Head of caudate nucleus (tissue), 42 donors: ENCODE measurements around the gene INSYN2B.
"Not testable (repeated sequence)": the region's sequence is repeated elsewhere in the genome, so short reads cannot be mapped to it uniquely, and the experiment has no call there.

ENCODE experiments used
- DNase-seq, 42 donors: peaks; one replicate each; pipeline versions ENCODE4 v3.0.0 to v3.0.0-alpha.2; 2020 to 2021; ENCODE audit warnings: mixed read lengths in 7 of 42
- intact Hi-C: fragments of 100-400 bp; cut with DNase I; formaldehyde crosslinking; loops from one replicate; pipeline ENCODE4 v1.15.0; 2022

INSYN2B gene

GRCh38 chr5:169834540-169834939 lies 145.8 kb downstream of the INSYN2B start:
- intact Hi-C loops, result loop anchor here (10.0 kb wide), 1 partner anchor 60 kb away; no protein-coding TSS in a partner anchor

GRCh38 chr5:169833681-169834292 lies 146.5 kb downstream of the INSYN2B start:
- DNase-seq, result not testable (repeated sequence)
- intact Hi-C loops, result loop anchor here (10.0 kb wide), 1 partner anchor 59 kb away; no protein-coding TSS in a partner anchor

More at GRCh38 chr5:169834540-169834939, 145.8 kb downstream of the INSYN2B start:
- DNase-seq, result not testable (repeated sequence)

- intact Hi-C loops, result loop anchor here (10.0 kb wide), 1 partner anchor 58 kb away; no protein-coding TSS in a partner anchor
- no peak for DNase-seq
Observed at GRCh38 chr5:169832845-169833244, 147.4 kb downstream of the INSYN2B start.

GRCh38 chr5:169832304-169832703 lies 148.0 kb downstream of the INSYN2B start:
- intact Hi-C loops, result loop anchor here (10.0 kb wide), 1 partner anchor 58 kb away; no protein-coding TSS in a partner anchor
- DNase-seq, result no peak

- DNase-seq, result no peak
- intact Hi-C loops, result loop anchor here (10.0 kb wide), 1 partner anchor 57 kb away; no protein-coding TSS in a partner anchor
Observed at GRCh38 chr5:169831331-169831730, 149.0 kb downstream of the INSYN2B start.

- intact Hi-C loops, result no loop called here
- no peak for DNase-seq
Observed at GRCh38 chr5:169828385-169828784, 151.9 kb downstream of the INSYN2B start.

GRCh38 chr5:169827769-169828168 lies 152.5 kb downstream of the INSYN2B start:
- no peak for DNase-seq

GRCh38 chr5:169826618-169827017 lies 153.7 kb downstream of the INSYN2B start:
- DNase-seq, result no peak
- intact Hi-C loops, result no loop called here

More at GRCh38 chr5:169827769-169828168, 152.5 kb downstream of the INSYN2B start:
- intact Hi-C loops, result no loop called here

GRCh38 chr5:169817031-169817430 lies 163.3 kb downstream of the INSYN2B start:
- DNase-seq, result no peak

GRCh38 chr5:169814522-169814921 lies 165.8 kb downstream of the INSYN2B start:
- no peak for DNase-seq
- intact Hi-C loops, result no loop called here

More at GRCh38 chr5:169817031-169817430, 163.3 kb downstream of the INSYN2B start:
- intact Hi-C loops, result no loop called here
